22Rv1 (cell line): ENCODE data around the gene FAM222A.

Source experiments
- ZFX ChIP-seq: fragments of 450-650 bp; IDR thresholded peaks from 2 replicates; pipeline ENCODE4 v1.6.1; 2017; ENCODE audit warnings: antibody characterized with exemption, borderline replicate concordance
- TF ChIP-seq, protein P1 (sequence below): fragments of 450-650 bp; IDR thresholded peaks from 2 replicates; pipeline ENCODE4 v1.5.1; 2017; ENCODE audit warnings: mild to moderate bottlenecking

- TF ChIP-seq, protein P1, sequence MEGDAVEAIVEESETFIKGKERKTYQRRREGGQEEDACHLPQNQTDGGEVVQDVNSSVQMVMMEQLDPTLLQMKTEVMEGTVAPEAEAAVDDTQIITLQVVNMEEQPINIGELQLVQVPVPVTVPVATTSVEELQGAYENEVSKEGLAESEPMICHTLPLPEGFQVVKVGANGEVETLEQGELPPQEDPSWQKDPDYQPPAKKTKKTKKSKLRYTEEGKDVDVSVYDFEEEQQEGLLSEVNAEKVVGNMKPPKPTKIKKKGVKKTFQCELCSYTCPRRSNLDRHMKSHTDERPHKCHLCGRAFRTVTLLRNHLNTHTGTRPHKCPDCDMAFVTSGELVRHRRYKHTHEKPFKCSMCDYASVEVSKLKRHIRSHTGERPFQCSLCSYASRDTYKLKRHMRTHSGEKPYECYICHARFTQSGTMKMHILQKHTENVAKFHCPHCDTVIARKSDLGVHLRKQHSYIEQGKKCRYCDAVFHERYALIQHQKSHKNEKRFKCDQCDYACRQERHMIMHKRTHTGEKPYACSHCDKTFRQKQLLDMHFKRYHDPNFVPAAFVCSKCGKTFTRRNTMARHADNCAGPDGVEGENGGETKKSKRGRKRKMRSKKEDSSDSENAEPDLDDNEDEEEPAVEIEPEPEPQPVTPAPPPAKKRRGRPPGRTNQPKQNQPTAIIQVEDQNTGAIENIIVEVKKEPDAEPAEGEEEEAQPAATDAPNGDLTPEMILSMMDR = peak; percentile 90
- TF ChIP-seq ZFX = no peak
Measured at GRCh38 chr12:109714141-109714912, 702 bp downstream of the FAM222A start.
